H9 (cell line): ENCODE measurements around the gene CDH23. TPM values are rescaled to one million over a fixed set of nuclear protein-coding genes. Genes with fewer than 3 reads are reported as not detected.
A peak's percentile ranks its signal among the peaks of the same experiment; 100 is the strongest.

ENCODE experiments used
- DNase-seq: peaks from one replicate; pipeline ENCODE4 v3.0.0-alpha.2; 2017
- H2AFZ ChIP-seq: one replicate; pipeline ENCODE4 v1.6.1; 2013; ENCODE audit warnings: mild to moderate bottlenecking, low read length, control low read depth, moderate library complexity
- H2AK5ac ChIP-seq: 2 replicates; pipeline ENCODE4 v1.6.1; 2013; ENCODE audit warnings: low read length, control low read depth, mixed read lengths; ENCODE audit not compliant: insufficient read length
- H2BK120ac ChIP-seq: one replicate; pipeline ENCODE4 v1.6.1; 2013; ENCODE audit warnings: low read depth, mild to moderate bottlenecking, low read length, control low read depth, inconsistent platforms; ENCODE audit not compliant: poor library complexity, severe bottlenecking
- H2BK12ac ChIP-seq: 2 replicates; pipeline ENCODE4 v1.6.1; 2013; ENCODE audit warnings: low read length, control low read depth, mixed read lengths, low read depth; ENCODE audit not compliant: insufficient read length
- H2BK15ac ChIP-seq: 2 replicates; pipeline ENCODE4 v1.6.1; 2013; ENCODE audit warnings: low read depth, low read length, control low read depth
- H2BK20ac ChIP-seq: one replicate; pipeline ENCODE4 v1.6.1; 2013; ENCODE audit warnings: low read depth, mild to moderate bottlenecking, low read length, control low read depth, inconsistent platforms; ENCODE audit not compliant: poor library complexity, severe bottlenecking
- H2BK5ac ChIP-seq: 2 replicates; pipeline ENCODE4 v1.6.1; 2013; ENCODE audit warnings: low read length, control low read depth, mixed read lengths; ENCODE audit not compliant: insufficient read length
- H3K14ac ChIP-seq: 2 replicates; pipeline ENCODE4 v1.6.1; 2013; ENCODE audit warnings: low read length, control low read depth; ENCODE audit not compliant: insufficient read depth
- H3K18ac ChIP-seq: 2 replicates; pipeline ENCODE4 v1.6.1; 2013; ENCODE audit warnings: low read depth, mild to moderate bottlenecking, mixed read lengths, low read length, control low read depth; ENCODE audit not compliant: insufficient read length
- H3K23ac ChIP-seq: 2 replicates; pipeline ENCODE4 v1.6.1; 2013; ENCODE audit warnings: low read length, control low read depth, mixed read lengths, low read depth; ENCODE audit not compliant: insufficient read length
- H3K23me2 ChIP-seq: 2 replicates; pipeline ENCODE4 v1.6.1; 2013; ENCODE audit warnings: low read depth, mild to moderate bottlenecking, mixed read lengths, low read length, control low read depth; ENCODE audit not compliant: insufficient read length, poor library complexity, severe bottlenecking
- H3K27ac ChIP-seq: 2 replicates; pipeline ENCODE4 v1.5.1; 2013; ENCODE audit warnings: low read length, control low read depth, mixed read lengths, low read depth; ENCODE audit not compliant: insufficient read length
- H3K27me3 ChIP-seq: 2 replicates; pipeline ENCODE4 v1.6.1; 2013; ENCODE audit warnings: low read length, control low read depth, inconsistent platforms; ENCODE audit not compliant: insufficient read depth
- H3K4ac ChIP-seq: 2 replicates; pipeline ENCODE4 v1.6.1; 2013; ENCODE audit warnings: low read depth, mild to moderate bottlenecking, control low read depth, inconsistent platforms, low read length, moderate library complexity
- H3K4me1 ChIP-seq: 2 replicates; pipeline ENCODE4 v1.6.1; 2013; ENCODE audit warnings: low read length, control low read depth, inconsistent platforms; ENCODE audit not compliant: insufficient read depth
- H3K4me2 ChIP-seq: 2 replicates; pipeline ENCODE4 v1.6.1; 2013; ENCODE audit warnings: low read length, control low read depth, mixed read lengths; ENCODE audit not compliant: insufficient read length, insufficient read depth
- H3K56ac ChIP-seq: 2 replicates; pipeline ENCODE4 v1.6.1; 2013; ENCODE audit warnings: low read depth, mild to moderate bottlenecking, mixed read lengths, low read length, control low read depth; ENCODE audit not compliant: insufficient read length
- H3K79me1 ChIP-seq: 2 replicates; pipeline ENCODE4 v1.6.1; 2013; ENCODE audit warnings: low read depth, mild to moderate bottlenecking, moderate library complexity, low read length, control low read depth, inconsistent platforms; ENCODE audit not compliant: insufficient read depth, poor library complexity, severe bottlenecking
- H3K79me2 ChIP-seq: 2 replicates; pipeline ENCODE4 v1.6.1; 2013; ENCODE audit warnings: low read length, control low read depth, inconsistent platforms; ENCODE audit not compliant: insufficient read depth
- H3K9ac ChIP-seq: 2 replicates; pipeline ENCODE4 v1.6.1; 2013; ENCODE audit warnings: low read length, control low read depth, mixed read lengths; ENCODE audit not compliant: insufficient read length; ENCODE audit errors: extremely low read depth
- H3K9me3 ChIP-seq: one replicate; pipeline ENCODE4 v1.6.1; 2013; ENCODE audit warnings: low read depth, low read length, inconsistent platforms; ENCODE audit not compliant: control insufficient read depth
- H3T11ph ChIP-seq: one replicate; pipeline ENCODE4 v1.6.1; 2013; ENCODE audit warnings: mild to moderate bottlenecking, low read length, control low read depth, inconsistent platforms
- H4K20me1 ChIP-seq: one replicate; pipeline ENCODE4 v1.6.1; 2013; ENCODE audit not compliant: control insufficient read depth, insufficient read length, insufficient read depth
- H4K5ac ChIP-seq: 2 replicates; pipeline ENCODE4 v1.6.1; 2013; ENCODE audit warnings: low read depth, mild to moderate bottlenecking, mixed read lengths, low read length, control low read depth; ENCODE audit not compliant: insufficient read length
- H4K8ac ChIP-seq: replicated peaks from 2 replicates; pipeline ENCODE4 v1.6.1; 2013; ENCODE audit warnings: low read length, control low read depth, mixed read lengths, low read depth; ENCODE audit not compliant: insufficient read length
- H4K91ac ChIP-seq: 2 replicates; pipeline ENCODE4 v1.6.1; 2013; ENCODE audit warnings: low read depth, mild to moderate bottlenecking, moderate library complexity, mixed read lengths, low read length, control low read depth; ENCODE audit not compliant: insufficient read length
- H3K27ac Mint-ChIP-seq, 3 experiments: 2 replicates in 2 of 3; 3 replicates in 1 of 3; pipeline ENCODE4 v1.8.0; 2020 to 2021; ENCODE audit warnings: mixed read lengths in 3 of 3, mild to moderate bottlenecking in 1 of 3, moderate library complexity in 1 of 3
- H3K27me3 Mint-ChIP-seq: 2 replicates; pipeline ENCODE4 v1.8.0; 2021; ENCODE audit warnings: low read depth, mild to moderate bottlenecking, moderate library complexity, mixed read lengths
- H3K36me3 Mint-ChIP-seq, 3 experiments: 2 replicates in 2 of 3; 3 replicates in 1 of 3; pipeline ENCODE4 v1.8.0; 2020 to 2021; ENCODE audit warnings: low read depth in 3 of 3, mixed read lengths in 3 of 3; ENCODE audit not compliant: insufficient read depth in 1 of 3
- H3K4me1 Mint-ChIP-seq, 2 experiments: 2 replicates each; pipeline ENCODE4 v1.8.0; 2020; ENCODE audit warnings: mixed read lengths in 2 of 2
- H3K4me3 Mint-ChIP-seq, 2 experiments: 2 replicates in 1 of 2; 3 replicates in 1 of 2; pipeline ENCODE4 v1.8.0; 2020 to 2021; ENCODE audit warnings: mild to moderate bottlenecking in 2 of 2, mixed read lengths in 2 of 2, moderate library complexity in 1 of 2
- H3K9me3 Mint-ChIP-seq, 2 experiments: 2 replicates in 1 of 2; 3 replicates in 1 of 2; pipeline ENCODE4 v1.8.0; 2020; ENCODE audit warnings: mild to moderate bottlenecking in 2 of 2, mixed read lengths in 2 of 2, moderate library complexity in 1 of 2
- CTCF ChIP-seq: fragments of 200-600 bp; sonication (generic); conservative IDR thresholded peaks from 3 replicates; pipeline ENCODE4 v1.8.0; 2021; ENCODE audit warnings: antibody characterized with exemption, mild to moderate bottlenecking
- WGBS: extraction: QIAGEN DNeasy Blood & Tissue Kit; methylation state at CpG from one replicate; pipeline ENCODE4 v1.1.7; 2013; ENCODE audit warnings: missing lambda C conversion rate, low lambda C conversion rate, mixed read lengths; ENCODE audit not compliant: insufficient read length; ENCODE audit errors: extremely low coverage; 5-methylcytosine and 5-hydroxymethylcytosine counted together
- total RNA-seq: library from RNA; stranded (reverse); gene quantifications from 2 replicates; pipeline ENCODE4 v1.2.1, GENCODE V29; 2021

Gene CDH23
- total RNA-seq, 1 experiment from 2014 or later = 2.1 TPM

GRCh38 chr10:71812913-71813590 lies 416.3 kb downstream of the CDH23 start:
- Histone ChIP-seq H4K20me1 (no peaks in the 10 kb centered on the region), H2BK15ac (no peak overlapping the region)

More at GRCh38 chr10:71812913-71813590, 416.3 kb downstream of the CDH23 start:
- no peaks in the 10 kb centered on the region for H3K9me3 Mint-ChIP-seq
- Histone ChIP-seq H2BK5ac (no peak overlapping the region), H3K79me1 (no peaks in the 10 kb centered on the region), H3K27me3 (no peaks in the 10 kb centered on the region), H3K4me2 (no peak overlapping the region), H3K23ac (no peak overlapping the region), H2AK5ac (no peak overlapping the region), H4K8ac (no peak overlapping the region), H3K9me3 (no peaks in the 10 kb centered on the region), H3K18ac (no peak overlapping the region), H2BK120ac (no peak overlapping the region), H3T11ph (no peak overlapping the region), H3K27ac (no peak overlapping the region), H4K91ac (no peak overlapping the region), H3K4ac (no peak overlapping the region), H2BK20ac (no peak overlapping the region), H3K14ac (no peak overlapping the region), H3K4me1 (no peaks in the 10 kb centered on the region), H3K9ac (no peak overlapping the region), H2BK12ac (no peak overlapping the region), H3K79me2 (no peaks in the 10 kb centered on the region), H3K23me2 (no peaks in the 10 kb centered on the region), H3K56ac (no peak overlapping the region), H4K5ac (no peak overlapping the region), H2AFZ (no peak overlapping the region)
- H3K36me3 Mint-ChIP-seq = peaks cover 15 to 36% (median 33%) of the 10 kb centered on the region in 3 experiments; a peak in 6 of 7 replicates
- peak overlapping the region; percentile 40 to 68 (median 55); a peak in 3 of 7 replicates for H3K27ac Mint-ChIP-seq
- peaks cover 0 to 2% of the 10 kb centered on the region in 2 experiments; a peak in 1 of 4 replicates for H3K4me1 Mint-ChIP-seq
- no peak for TF ChIP-seq CTCF
- peaks cover 3% of the 10 kb centered on the region; the same call in 1 of the 2 replicates for H3K27me3 Mint-ChIP-seq
- DNase-seq = no peak
- WGBS = no CpG with 5 or more reads among the region's 11 CpGs
- no peak overlapping the region for H3K4me3 Mint-ChIP-seq
